Panc1 (cell line): ENCODE data around the gene TLK1. TPM values are rescaled to one million over a fixed set of nuclear protein-coding genes. Genes with fewer than 3 reads are reported as not detected.

ENCODE experiments used
- ATAC-seq: fragments of 200-7000 bp; cut with Tn5 transposase; 2 replicates; pipeline ENCODE4 v1.9.1; 2020; ENCODE audit warnings: mild to moderate bottlenecking, moderate library complexity
- BruUV-seq: library from RNA; stranded (reverse); fragments of 400-500 nt; replicated peaks from 2 replicates; lab custom pipeline; 2021; lab: Mats Ljungman, UMichigan
- CTCF ChIA-PET: fragments of 300-600 bp; sonication (Branson Sonifier 250); formaldehyde crosslinking; loops from one replicate; lab custom pipeline; 2022; ENCODE audit warnings: antibody characterized with exemption; lab: Charles Lee
- POLR2A ChIA-PET: fragments of 300-600 bp; sonication (Branson Sonifier 250); formaldehyde crosslinking; loops from one replicate; lab custom pipeline; 2022; ENCODE audit warnings: antibody characterized with exemption; lab: Charles Lee
- DNase-seq: peaks from one replicate; pipeline ENCODE4 v3.0.0-alpha.2; 2010; ENCODE audit warnings: low read depth, low spot score
- H3K27ac ChIP-seq: 2 replicates; pipeline ENCODE4 v1.5.1; 2011; ENCODE audit warnings: mild to moderate bottlenecking, low read length, inconsistent platforms
- H3K27me3 ChIP-seq: fragments of 200-500 bp; sonication (Bioruptor generic); 2 replicates; pipeline ENCODE4 v1.6.0; 2014; ENCODE audit warnings: low read length, inconsistent platforms; ENCODE audit not compliant: control insufficient read depth, insufficient read depth
- H3K36me3 ChIP-seq: fragments of 200-500 bp; sonication (Bioruptor generic); 2 replicates; pipeline ENCODE4 v1.5.1; 2014; ENCODE audit warnings: inconsistent platforms, mild to moderate bottlenecking, low read length, moderate library complexity; ENCODE audit not compliant: control insufficient read depth, insufficient read depth
- H3K4me1 ChIP-seq: 2 replicates; pipeline ENCODE4 v1.5.1; 2011; ENCODE audit warnings: inconsistent platforms, mild to moderate bottlenecking, low read length, moderate library complexity; ENCODE audit not compliant: control insufficient read depth, insufficient read depth
- H3K4me3 ChIP-seq, 2 experiments: 2 replicates each; pipeline ENCODE4 v1.5.1; 2011 to 2012; ENCODE audit warnings: low read depth in 2 of 2, low read length in 2 of 2, mild to moderate bottlenecking in 2 of 2, inconsistent platforms in 1 of 2, moderate library complexity in 1 of 2
- H3K9me3 ChIP-seq: fragments of 200-500 bp; sonication (Bioruptor generic); 2 replicates; pipeline ENCODE4 v1.5.1; 2014; ENCODE audit warnings: low read depth, mild to moderate bottlenecking, inconsistent platforms, low read length, moderate library complexity; ENCODE audit not compliant: control insufficient read depth, insufficient read depth
- CTCF ChIP-seq: fragments of 450-650 bp; IDR thresholded peaks from 2 replicates; pipeline ENCODE4 v1.5.1; 2017; ENCODE audit warnings: mild to moderate bottlenecking
- POLR2AphosphoS5 ChIP-seq: IDR thresholded peaks from 2 replicates; pipeline ENCODE4 v1.6.1; 2012; ENCODE audit warnings: mild to moderate bottlenecking, low read depth, low read length, moderate library complexity
- REST ChIP-seq, 2 experiments: IDR thresholded peaks; 2 replicates each; pipeline ENCODE4 v1.6.1; 2011 to 2012; ENCODE audit warnings: low read depth in 2 of 2, control low read depth in 1 of 2, low read length in 1 of 2, mild to moderate bottlenecking in 1 of 2, moderate library complexity in 1 of 2; ENCODE audit not compliant: insufficient read depth in 1 of 2
- SIN3A ChIP-seq: IDR thresholded peaks from 2 replicates; pipeline ENCODE4 v1.6.1; 2012; ENCODE audit warnings: low read depth, mild to moderate bottlenecking, low read length, moderate library complexity, borderline replicate concordance; ENCODE audit not compliant: insufficient read depth
- TCF7L2 ChIP-seq: IDR thresholded peaks from 2 replicates; pipeline ENCODE4 v1.6.1; 2011; ENCODE audit warnings: mild to moderate bottlenecking, low read depth, low read length, inconsistent platforms
- in situ Hi-C: cut with HindIII; loops from 2 replicates; pipeline ENCODE4 v1.10.0; 2016; ENCODE audit warnings: low sequenced_read_pairs, low pct_unique_long_range_greater_than_20kb
- intact Hi-C: fragments of 100-400 bp; cut with micrococcal nuclease; formaldehyde crosslinking; loops from one replicate; pipeline ENCODE4 v1.10.0; 2022; ENCODE audit not compliant: unreplicated experiment
- total RNA-seq: library from RNA; stranded (reverse); gene quantifications from one replicate; pipeline ENCODE4 v1.2.1, GENCODE V29; 2021; ENCODE audit not compliant: unreplicated experiment

The TLK1 gene
- total RNA-seq, 1 experiment from 2014 or later, result 92.9 TPM

- ChIA-PET POLR2A (interaction anchor here (0.6 kb wide), 1 partner anchor 1091 kb away, joined by 3 read pairs; no protein-coding TSS in a partner anchor), CTCF (no interaction called here)
- ATAC-seq, result no peak
- H3K27ac ChIP-seq, result no peak overlapping the region
- in situ Hi-C loops (no loop called here), intact Hi-C loops (no loop called here)
- BruUV-seq, result no TSS peak
- no peak for DNase-seq
- no peak for TF ChIP-seq POLR2AphosphoS5
- no peak for TF ChIP-seq CTCF
- no peak for TF ChIP-seq REST (IDR thresholded peaks at IDR 0.05; ENCODE audit: insufficient read depth in 1 of 2, low read depth in 2 of 2, low read length in 1 of 2)
- TF ChIP-seq SIN3A, result no peak
- TF ChIP-seq TCF7L2, result no peak
- H3K9me3 ChIP-seq, result no peaks in the 10 kb centered on the region
- peaks cover 16% of the 10 kb centered on the region for H3K36me3 ChIP-seq
- no peaks in the 10 kb centered on the region for H3K27me3 ChIP-seq
- H3K4me3 ChIP-seq, result no peak overlapping the region
- no peaks in the 10 kb centered on the region for H3K4me1 ChIP-seq
Observed at GRCh38 chr2:171036532-171036931, 124.2 kb downstream of the TLK1 start.

GRCh38 chr2:171034315-171034714 lies 126.4 kb downstream of the TLK1 start:
- no peak overlapping the region for H3K27ac ChIP-seq
- H3K27me3 ChIP-seq, result no peaks in the 10 kb centered on the region
- peaks cover 11% of the 10 kb centered on the region for H3K36me3 ChIP-seq
- ATAC-seq (no peak), DNase-seq (no peak)
- BruUV-seq, result no TSS peak
- CTCF ChIA-PET, result no interaction called here
- TF ChIP-seq CTCF (no peak), SIN3A (no peak), REST (IDR thresholded peaks at IDR 0.05; ENCODE audit: insufficient read depth in 1 of 2, low read depth in 2 of 2, low read length in 1 of 2) (no peak), TCF7L2 (no peak), POLR2AphosphoS5 (no peak)
- intact Hi-C loops, result no loop called here
- H3K4me3 ChIP-seq, result no peak overlapping the region
- H3K9me3 ChIP-seq, result no peaks in the 10 kb centered on the region
- in situ Hi-C loops, result no loop called here
- H3K4me1 ChIP-seq, result no peaks in the 10 kb centered on the region
- POLR2A ChIA-PET, result no interaction called here
